CD4-positive, alpha-beta T cell treated with Interleukin-6 at 100 ng/mL for 8 hours (primary cell): ENCODE measurements around the gene TMEM135.
"Not testable (repeated sequence)": the region's sequence is repeated elsewhere in the genome, so short reads cannot be mapped to it uniquely, and the experiment has no call there.

Experiments used
- DNase-seq: peaks from one replicate; pipeline ENCODE4 v3.0.0-alpha.2; 2020; ENCODE audit warnings: mixed read lengths, low spot score

The TMEM135 gene

GRCh38 chr11:87081358-87081757 is 43.6 kb downstream of the TMEM135 start:
- no peak for DNase-seq

DNA sequence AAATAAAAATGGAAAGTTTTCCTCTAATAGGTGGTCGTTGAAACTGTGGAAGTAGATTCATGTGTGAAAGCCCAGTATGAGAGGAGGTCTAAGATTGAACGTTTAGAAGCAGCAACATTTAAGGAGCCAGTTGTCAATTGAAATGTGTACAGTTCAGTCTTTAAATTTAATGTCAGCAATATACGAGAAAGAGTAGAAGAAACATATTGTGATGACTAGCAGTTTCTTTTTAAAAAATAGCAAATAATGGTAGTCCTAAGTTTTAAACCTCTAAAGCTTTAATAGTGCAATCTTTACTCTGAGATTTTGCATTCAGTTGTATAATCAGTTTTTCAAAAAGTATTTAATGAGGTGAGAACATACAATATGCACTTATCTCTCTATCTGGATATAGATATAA is 44.9 kb downstream of the TMEM135 start:
- no peak for DNase-seq

- no peak for DNase-seq
Observed at GRCh38 chr11:87083029-87083428, 45.3 kb downstream of the TMEM135 start.

- no peak for DNase-seq
Observed at GRCh38 chr11:87092159-87092558, 54.4 kb downstream of the TMEM135 start.

DNA sequence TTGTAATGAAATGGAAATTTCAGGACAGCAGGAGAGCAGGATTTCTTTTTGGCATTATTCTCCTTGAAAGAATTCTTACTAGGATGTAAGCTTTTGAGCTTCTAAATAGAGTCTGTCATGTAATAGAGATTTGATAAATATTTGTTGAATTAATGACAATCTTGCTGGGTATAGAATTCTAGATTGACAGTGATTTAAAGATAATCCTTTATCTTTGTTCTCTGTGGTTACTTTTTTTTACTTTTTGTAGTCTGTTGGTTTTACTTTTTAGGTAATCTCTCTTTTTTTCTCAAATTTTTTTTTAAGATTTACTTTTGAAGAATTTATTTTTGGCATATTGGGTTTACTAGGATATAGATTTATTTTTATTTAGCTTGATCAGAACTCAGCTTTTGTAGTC is 54.8 kb downstream of the TMEM135 start:
- DNase-seq = no peak

GRCh38 chr11:87097582-87097981 is 59.8 kb downstream of the TMEM135 start:
- DNase-seq = peak; percentile 32

DNA sequence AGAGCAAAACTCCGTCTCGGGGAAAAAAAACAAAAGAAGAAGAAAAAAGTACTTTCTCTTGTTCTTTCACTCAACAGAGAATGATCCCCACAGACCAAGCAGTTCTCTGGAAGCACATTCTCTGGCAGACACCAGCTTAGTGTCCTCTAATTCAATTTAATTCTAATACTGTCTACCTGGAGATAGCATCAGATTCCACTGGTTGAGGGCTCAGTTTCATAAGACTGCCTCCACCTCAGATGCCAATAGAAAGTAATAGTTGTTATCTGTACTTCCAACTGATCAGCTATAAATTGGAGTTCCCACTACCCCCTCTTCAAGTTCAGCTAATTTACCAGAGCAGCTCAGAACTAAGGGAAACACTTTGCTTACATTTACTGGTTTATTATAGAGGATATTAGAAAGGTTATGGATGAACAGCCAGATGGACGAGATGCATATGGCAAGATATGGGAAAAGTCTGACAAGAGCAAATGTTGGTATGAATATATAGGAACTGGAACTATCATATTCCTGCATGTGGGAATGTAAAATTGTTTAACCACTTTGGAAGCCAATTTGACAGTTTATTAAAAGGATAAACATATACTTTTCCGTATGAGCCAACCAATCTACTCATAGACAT is 64.3 kb downstream of the TMEM135 start:
- no peak for DNase-seq

DNA sequence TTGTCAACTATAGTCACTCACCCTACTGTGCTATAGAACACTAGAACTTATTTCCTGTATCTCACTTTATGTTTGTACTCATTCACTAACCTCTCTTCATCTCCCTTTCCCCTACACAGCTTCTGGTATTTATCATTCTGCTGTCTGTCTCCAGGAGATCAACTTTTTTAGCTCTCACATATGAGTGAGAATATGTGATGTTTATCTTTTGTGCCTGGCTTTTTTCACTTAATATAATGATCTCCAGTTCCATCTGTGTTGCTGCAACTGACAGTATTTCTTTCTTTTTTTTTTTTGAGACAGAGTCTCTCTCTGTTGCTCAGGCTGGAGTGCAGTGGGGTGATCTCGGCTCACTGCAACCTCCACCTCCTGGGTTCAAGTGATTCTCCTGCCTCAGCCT is 68.1 kb downstream of the TMEM135 start:
- DNase-seq = not testable (repeated sequence)

- not testable (repeated sequence) for DNase-seq
Observed at GRCh38 chr11:87107379-87107778, 69.6 kb downstream of the TMEM135 start.

GRCh38 chr11:87110443-87111131 is 72.9 kb downstream of the TMEM135 start:
- DNase-seq = no peak

DNA sequence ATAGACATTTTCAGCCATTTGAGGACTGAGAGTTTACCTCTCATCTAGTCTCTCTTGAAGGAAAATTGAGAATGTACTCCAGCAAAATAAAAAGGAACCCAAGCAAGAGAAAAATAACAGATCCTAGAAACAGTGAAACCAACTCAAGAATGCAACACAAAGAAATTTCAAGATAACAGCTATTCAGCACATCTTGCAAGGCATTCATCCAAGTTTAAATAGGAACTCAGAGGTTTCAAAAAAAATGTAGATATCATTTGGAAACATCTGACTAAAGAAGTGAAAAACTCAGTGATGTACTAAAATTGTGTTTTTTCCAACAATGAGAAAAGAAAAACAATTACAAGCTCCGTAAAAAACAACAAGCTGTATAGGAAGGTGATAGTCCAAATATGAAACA is 76.4 kb downstream of the TMEM135 start:
- DNase-seq = no peak

DNA sequence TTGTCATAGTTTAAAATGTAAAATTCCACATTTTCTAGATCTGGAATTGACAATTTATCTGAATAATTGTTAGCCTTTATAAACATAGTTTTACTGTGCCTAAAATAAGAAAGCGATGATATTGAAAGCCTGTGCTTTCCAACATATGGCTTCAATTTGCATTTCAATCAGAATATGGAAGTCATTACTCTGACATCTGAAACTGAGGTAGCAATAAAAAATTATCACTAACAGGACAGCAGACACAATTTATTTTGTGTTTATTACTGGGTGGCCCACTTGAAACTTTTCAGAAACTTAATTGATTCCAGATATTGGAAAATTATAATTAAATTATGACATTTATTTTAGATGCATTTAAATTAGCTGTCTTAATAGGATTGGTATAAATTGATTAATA is 78.5 kb downstream of the TMEM135 start:
- no peak for DNase-seq

- no peak for DNase-seq
Observed at GRCh38 chr11:87120937-87121336, 83.2 kb downstream of the TMEM135 start.

GRCh38 chr11:87122852-87123251 is 85.1 kb downstream of the TMEM135 start:
- no peak for DNase-seq

GRCh38 chr11:87125257-87125656 is 87.5 kb downstream of the TMEM135 start:
- no peak for DNase-seq

DNA sequence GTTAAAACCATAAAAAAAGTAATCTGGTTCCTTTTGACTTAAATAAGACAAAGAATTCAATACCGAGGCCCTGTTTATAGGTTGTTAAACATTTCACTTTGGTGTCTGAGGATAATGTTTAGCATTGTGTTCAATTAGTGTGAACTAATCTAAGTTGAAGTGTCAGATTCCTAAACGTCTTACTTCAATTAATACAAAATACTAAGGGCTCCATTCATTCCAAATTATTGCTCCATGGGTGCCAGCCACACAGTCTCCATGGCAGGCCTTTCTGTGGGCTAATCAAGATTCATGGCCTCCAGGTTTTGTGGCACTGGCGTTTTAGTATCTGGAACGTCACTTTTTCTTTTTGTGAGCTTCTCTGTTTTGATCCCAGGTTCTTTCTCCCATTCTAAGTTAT is 89.4 kb downstream of the TMEM135 start:
- DNase-seq = no peak

- no peak for DNase-seq
Observed at GRCh38 chr11:87128372-87128771, 90.6 kb downstream of the TMEM135 start.

GRCh38 chr11:87134524-87135106 is 96.9 kb downstream of the TMEM135 start:
- DNase-seq = no peak

DNA sequence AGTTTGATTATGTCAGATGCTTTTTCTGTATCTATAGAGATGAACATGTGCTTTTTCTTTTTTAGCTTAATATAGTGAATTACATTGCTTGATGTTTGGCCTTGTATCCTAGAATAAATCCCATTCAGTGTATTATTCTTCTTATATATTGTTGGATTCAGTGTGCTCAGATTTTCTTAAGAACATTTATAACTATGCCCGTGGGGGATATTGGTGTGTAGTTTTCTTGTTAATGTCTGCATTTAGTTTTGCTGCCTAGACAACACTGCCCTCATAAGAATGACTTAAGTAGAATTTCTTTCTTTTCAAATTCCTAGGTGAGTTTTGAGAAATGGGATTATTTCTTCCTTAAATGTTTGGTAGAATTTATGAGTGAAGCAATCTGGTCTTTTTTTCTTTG is 98.5 kb downstream of the TMEM135 start:
- DNase-seq = no peak

GRCh38 chr11:87137711-87138110 is 100.0 kb downstream of the TMEM135 start:
- no peak for DNase-seq

GRCh38 chr11:87139475-87139874 is 101.7 kb downstream of the TMEM135 start:
- DNase-seq = no peak

GRCh38 chr11:87141322-87141721 is 103.6 kb downstream of the TMEM135 start:
- no peak for DNase-seq

- DNase-seq = no peak
Observed at GRCh38 chr11:87141980-87142514, 104.3 kb downstream of the TMEM135 start.
